NCI-H2171 treated with DMSO at 0.1 percent for 48 hours (cell line): Measurements from ENCODE around the gene CKAP2L.
"Not testable (repeated sequence)": the region's sequence is repeated elsewhere in the genome, so short reads cannot be mapped to it uniquely, and the experiment has no call there.

Source experiments
- DNase-seq: peaks from one replicate; lab custom pipeline; 2025; lab: John Stamatoyannopoulos, UW

The CKAP2L gene

DNA sequence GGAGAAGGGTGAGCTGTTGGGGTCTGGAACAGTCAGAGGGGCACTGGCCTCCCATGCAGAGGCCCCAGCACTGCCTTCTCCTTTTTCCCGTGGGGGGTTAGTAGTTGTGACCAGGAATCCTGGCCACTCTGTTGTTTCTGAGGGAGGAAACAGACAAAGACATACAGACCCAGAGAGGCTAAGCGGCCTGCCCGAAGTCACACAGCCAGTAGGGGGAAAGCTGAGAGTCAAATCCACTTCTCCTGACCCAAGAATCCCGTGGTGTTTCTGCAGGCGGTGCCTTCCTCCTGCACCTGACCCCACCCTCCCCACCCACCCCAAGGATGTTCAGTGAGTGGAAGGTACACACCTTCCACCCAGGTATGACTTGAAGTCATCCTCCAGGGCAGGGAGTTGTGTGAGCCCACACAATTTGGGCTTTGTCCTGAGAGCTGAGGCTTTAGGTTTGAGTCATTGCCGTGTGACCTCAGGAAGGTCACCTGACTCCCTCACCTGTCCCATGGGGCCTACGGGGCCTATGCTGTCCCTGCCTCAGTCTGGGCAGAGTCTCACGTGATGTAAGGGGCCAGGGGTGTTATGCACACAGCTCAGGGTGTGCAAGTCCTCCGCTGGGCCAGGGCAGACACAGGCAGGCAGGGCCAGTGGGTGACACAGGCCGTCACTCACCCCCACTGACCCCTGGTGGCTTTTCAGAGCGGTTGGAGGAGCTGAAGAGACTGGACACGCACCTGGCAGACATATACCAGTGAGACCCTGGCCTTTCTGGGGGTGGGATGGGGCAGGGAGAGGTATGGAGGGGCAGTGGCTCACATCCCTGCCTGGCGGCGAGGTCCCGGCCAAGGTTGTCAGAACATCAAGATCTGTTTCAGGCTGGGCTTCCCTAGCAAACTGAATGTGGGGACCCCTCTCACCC lies 38.6 kb downstream of the CKAP2L start:
- DNase-seq: no peak

DNA sequence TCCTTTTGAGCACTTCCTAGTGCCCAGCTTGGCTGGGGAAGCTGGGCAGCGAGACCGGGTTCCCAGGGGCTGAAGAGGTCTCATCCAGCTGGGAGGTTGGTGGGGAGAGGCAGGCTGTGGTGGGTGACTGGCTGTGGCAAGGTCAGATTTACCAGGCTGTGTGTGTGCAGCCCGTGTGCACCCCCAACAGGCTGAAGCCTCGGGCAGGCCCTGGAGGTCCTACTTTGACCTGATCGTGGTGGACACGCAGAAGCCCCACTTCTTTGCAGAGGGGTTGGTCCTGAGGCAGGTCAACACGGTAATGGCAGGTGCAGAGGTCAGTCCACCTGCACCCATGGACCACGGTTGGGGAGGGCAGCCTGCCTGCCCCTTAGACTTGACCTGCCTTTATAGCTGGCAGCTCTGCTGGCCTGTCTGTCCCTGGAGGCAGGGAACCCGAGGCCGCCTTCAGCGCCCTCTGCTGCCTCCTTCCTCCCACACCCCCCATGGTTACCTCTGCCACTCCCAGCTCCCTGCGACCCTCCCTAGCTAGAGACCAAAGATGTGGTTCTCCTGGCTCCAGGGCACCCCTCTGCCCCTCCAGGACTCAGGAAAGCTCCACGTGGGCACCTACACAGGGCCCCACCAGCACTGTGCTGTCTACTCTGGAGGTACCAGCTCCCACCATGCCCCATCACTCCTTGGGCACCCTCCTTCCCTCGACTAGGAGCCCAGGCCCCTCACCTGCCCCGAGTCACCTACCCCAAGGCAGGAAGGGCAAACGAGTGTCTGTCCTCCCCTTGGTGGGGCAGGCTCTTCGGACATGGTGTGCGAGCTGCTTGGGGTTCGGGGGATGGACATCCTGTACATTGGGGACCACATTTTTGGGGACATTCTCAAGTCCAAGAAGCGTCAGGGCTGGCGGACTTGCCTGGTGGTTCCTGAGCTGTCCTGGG lies 39.6 kb downstream of the CKAP2L start:
- DNase-seq: no peak

DNA sequence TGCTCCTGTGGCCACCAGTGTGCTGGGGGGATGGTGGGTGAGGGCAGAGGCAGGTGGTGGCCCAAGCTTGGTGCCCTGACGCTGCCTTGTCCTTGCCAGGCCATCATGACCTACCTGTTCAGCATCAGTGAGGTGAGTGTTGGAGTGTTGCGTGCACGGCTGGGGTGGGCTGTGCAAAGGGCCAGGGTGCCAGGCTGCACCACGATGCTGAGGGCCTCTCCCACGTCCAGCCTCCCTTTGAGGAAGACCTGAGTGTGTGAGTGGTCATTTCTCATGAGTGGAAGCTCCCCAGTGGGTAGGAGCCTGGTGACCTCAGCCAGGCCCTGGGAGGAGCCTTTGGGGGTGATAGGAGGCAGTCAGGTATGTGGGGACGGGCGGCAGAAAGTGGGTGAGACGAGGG lies 40.4 kb downstream of the CKAP2L start:
- no peak for DNase-seq

DNA sequence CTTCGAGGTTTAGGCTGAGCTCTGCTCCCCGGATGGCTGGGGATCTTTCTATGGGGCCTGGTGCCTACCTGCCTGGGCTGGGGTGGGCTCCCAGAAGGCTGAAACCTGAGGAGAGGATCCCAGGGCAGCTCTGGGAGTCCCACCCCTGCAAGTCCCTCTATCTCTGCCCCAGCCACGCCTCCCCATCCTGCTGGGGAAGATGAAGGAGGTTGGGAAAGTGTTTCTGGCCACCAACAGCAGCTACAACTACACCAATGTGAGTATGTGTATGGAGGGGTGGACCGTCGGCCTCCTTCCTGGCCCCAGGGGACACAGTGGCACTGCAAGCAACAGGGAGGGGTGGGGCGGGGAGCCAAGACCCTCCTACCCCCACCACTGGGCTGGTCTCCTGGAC lies 40.9 kb downstream of the CKAP2L start:
- no peak for DNase-seq

DNA sequence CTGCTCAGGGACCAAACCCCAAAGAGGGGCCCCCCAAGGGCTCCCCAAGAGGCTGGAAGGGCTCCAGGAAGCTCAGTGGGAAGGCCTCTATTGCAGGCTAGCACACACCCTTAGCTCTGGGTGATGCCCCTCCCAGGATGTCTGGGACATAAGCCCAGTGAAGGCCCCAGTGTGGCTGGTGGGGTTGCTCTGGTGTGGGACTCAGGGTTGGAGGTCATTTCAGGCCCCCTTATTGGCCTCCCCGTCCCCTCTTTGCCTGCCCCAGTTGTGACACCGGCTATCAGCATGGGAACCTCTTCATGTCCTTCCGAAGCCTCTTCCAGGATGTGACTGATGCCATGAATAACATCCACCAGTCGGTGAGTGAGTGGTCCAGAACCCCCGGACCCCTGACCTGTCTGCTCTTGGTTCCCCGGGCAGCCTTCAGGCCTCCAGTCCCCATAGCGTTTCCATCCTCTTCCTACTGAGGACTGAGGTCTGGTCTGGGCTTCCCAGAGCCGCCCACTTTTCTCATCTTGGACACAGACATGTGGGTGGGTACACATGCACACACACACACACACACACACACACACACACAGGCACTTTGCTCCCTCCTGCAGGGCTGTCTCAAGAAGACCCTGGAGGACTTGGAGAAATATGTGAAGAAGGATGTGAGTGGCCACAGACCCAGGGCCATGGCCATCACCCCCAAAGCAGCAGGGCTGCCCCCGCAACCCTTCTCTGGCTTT lies 41.4 kb downstream of the CKAP2L start:
- no peak for DNase-seq

DNA sequence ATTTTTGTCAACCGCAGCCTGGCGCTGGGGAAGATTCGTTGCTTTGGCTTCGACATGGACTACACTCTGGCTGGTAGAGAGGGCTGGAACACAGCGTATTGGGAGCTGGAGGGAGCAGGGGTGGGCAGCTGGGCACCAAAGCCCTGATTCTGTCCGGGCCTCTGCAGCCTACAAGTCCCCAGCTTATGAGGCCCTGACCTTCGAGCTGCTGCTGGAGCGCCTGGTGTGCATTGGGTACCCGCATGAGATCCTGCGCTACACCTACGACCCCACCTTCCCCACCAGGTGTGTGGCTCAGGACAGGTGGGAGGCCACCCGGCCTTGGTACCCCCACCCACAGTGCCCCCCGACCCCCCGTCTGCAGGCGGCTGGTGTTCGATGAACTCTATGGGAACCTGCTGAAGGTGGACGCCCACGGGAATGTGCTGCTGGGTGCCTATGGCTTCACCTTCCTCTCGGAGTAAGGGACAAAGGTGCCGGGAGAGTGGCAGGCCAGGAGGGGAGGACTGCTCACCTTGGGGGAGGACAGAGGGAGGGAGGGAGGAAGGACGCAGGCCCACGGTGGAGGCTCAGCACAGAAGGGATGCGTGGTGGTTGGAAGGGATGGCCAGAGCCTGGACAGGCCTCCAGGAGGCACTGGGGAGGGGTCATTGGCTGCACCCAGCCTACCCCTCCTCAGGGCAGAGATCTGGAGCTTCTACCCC lies 42.4 kb downstream of the CKAP2L start:
- no peak for DNase-seq

DNA sequence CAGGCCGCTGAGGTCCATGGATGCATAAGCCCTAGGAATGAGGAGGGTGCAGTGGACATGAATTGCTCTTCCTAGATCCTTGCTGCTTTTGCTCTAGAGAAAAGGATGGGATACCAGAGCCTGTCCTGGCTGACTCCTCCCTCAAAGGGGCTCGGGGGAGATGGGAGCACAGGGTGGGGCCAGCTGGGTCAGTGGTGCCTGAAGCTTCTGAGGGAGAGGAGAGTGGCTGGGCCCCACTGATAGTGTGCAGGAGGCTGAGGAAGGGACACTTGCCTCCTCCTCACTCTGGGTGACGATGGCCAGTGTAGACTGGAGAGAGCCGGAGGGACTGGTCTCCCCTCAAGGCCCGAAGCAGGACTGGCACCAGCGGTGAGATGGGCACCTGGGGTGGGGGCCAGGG lies 43.6 kb downstream of the CKAP2L start, which contains the start of gene NT5DC4:
Gene NT5DC4, plus strand, starts transcription at position 236 of the 400 bp plus-strand sequence. Its CDS starts 60 bp downstream, at position 296.
- no peak for DNase-seq

DNA sequence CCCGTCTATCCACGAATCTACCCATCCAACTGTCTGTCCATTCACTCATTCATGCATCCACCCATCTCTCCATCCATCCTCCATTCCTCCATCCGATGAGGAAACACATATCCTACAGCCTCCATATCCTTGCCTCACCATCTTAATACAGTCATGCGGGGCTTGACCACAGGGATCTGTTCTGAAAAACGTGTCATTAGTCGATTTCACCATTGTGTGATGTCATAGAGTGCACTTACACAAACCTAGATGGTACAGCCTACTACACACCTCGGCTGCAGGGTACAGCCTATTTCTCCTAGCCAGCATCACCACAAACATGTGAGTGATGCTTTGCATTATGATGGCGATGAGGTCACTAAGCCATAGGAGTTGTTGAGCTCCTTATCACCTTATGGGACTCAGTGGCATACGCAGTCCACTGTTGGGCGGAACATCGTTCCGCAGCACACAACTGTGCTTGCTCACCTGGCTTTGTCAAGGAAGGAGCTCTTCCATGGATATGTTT lies 45.5 kb downstream of the CKAP2L start:
- no peak for DNase-seq

DNA sequence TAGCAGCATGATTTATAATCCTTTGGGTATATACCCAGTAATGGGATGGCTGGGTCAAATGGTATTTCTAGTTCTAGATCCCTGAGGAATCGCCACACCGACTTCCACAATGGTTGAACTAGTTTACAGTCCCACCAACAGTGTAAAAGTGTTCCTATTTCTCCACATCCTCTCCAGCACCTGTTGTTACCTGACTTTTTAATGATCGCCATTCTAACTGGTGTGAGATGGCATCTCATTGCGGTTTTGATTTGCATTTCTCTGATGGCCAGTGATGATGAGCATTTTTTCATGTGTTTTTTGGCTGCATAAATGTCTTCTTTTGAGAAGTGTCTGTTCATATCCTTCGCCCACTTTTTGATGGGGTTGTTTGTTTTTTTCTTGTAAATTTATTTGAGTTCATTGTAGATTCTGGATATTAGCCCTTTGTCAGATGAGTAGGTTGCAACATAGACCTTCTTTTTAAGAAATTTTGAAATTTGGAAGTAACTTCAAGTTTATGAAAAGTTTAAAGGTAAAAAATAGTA lies 47.5 kb downstream of the CKAP2L start:
- DNase-seq: not testable (repeated sequence)

DNA sequence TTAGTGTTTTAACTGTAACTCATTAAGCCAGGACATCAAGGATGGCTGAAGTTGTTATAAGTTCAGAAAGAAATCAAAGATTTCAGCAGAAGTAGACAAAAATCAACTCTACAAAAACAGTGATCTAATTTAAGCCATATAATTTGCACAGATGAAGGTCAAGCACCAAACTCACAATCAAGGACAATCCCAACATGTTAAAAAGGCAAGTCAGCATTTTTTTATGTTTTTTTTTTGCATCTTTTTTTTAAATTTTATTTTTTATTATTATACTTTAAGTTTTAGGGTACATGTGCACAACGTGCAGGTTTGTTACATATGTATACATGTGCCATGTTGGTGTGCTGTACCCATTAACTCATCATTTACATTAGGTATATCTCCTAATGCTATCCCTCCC lies 48.3 kb downstream of the CKAP2L start:
- not testable (repeated sequence) for DNase-seq

DNA sequence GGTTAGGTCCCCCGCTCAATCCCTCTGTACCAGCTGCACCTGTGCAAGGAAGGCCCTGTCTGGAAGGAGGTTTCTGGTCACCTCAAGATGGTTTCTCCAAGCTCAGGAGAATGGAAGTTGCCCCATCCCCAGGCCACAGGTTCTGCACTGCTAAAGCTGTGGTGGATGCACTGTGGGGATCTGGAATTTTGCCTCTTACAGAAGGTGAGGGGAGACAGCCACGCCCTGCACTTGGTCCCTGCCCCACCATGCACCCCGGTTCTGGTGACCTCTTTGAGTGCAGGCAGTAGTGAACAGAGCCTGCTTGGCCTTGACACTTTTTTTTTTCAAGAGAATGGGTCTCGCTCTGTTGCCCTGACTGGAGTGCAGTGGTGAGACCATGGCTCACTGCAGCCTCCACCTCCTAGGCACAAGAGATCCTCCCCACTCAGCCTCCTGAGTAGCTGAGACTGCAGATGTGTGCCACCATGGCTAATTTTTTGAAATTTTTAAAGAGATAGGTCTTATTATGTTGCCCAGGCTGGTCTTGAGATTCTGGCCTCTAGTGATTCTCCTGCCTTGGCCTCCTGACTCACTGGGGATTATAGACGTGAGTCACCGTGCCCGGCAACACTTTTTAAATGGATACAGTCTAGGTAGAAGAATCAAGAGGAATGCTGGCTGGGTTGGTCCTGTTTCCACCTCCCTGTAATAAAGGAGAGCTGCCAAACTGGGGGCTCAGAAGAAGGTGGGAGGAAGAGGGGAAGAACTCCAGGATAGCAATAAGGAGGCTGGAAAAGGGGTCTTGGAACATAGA lies 49.4 kb downstream of the CKAP2L start:
- DNase-seq: no peak

DNA sequence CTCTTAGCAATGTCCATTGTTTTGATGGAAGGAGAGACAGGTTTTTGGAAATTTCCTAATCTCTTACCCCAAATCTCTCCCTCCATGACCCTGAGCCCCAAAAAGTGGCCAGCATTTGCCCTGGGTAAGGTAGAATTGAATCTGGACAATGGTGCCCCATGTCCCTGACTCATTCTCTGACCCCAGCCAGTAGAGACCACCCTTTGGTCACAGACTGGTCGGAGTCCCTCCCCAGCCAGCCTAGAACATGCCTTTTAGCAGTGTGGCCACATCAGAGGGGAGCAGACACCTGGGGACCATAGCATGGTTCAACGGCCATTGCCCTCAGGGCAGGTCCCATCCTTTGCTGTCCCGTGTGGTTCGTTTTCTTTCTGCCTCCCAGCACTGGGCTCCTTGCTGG lies 50.1 kb downstream of the CKAP2L start:
- no peak for DNase-seq

DNA sequence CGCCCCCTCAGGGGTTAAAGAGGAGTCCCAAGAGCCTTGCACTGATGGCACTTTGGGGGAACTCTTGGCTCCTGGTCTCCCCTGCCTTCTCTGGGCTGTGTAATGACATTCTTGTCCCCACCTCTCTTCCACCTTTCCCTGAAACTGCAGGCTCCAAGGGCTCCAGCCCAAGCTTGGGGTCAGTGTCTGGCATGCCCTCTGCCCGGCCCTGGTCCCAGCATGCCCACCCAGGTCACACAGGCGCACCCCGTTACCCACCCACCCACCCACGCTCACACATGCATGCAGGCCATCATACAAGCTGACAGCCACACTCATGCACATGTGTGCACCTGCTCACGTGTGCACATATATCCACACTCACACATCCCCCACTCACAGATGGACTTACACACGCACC lies 50.5 kb downstream of the CKAP2L start:
- no peak for DNase-seq

DNA sequence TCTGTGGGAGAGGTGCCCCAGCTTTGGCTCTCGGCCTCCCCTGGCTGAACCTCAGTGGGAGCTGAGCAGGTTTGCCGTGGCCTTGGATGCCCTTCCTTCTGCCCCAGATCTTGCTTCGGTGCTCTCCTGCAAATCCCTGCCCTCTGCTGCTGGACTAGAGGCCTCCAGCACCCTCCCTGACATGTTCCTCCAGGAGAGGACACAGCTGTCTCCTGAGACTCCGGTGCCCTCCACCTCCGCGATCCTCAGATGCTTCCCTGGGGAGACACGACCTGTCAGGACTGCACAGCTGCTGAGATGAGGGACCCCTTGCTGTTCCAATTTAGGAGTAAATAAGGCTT lies 50.9 kb downstream of the CKAP2L start:
- DNase-seq: no peak

DNA sequence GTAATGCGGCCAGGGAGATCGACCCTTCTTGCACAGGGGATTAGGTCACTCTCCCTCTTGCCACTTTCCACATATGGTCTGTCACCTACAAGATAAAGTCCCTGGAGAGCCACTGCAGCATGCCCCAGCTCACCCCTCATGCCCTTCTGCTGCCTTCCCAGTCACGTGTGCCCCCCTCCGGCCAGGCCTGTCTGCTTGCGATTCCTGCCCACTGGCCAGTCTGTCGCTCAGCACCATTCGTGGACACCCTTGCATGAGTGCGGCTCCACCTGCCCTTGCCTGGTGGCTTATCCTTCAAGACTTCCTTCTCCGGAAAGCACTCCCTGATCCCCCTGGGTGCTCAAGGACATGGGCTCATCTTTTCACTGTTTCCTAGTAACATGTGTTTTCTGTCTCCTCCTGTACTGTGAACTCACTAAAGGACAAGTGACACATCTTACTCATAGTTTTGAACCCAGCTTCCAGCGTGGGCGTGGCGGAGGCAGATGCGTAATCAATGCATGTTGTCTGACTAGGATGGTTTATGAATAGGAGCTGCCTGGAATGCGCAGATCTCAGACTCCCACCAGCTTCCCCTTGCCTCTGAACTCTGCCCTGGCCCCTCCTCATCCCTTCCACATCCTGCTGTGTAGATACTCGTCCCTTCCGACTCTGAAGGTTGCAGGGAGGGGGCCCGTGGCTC lies 51.4 kb downstream of the CKAP2L start:
- DNase-seq: no peak

DNA sequence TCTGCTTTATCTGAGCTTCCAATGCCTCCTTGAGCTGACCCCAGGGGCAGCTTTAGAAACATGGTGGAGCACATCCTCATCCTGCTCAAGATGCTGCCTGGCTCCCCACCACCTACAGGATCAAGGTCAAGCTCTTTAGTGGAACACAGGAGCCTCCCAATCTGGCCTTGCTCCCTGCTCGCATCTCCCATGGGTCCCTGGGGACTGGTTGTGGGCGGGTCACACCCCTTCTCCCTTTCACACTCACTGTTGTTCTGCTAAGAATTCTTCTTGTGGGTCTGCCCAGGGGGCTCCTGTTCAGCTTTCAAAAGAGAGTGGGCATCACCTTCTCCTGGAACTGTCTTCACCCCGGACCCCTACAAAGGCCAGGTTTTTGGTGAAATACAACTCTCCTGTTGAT lies 51.9 kb downstream of the CKAP2L start:
- no peak for DNase-seq

DNA sequence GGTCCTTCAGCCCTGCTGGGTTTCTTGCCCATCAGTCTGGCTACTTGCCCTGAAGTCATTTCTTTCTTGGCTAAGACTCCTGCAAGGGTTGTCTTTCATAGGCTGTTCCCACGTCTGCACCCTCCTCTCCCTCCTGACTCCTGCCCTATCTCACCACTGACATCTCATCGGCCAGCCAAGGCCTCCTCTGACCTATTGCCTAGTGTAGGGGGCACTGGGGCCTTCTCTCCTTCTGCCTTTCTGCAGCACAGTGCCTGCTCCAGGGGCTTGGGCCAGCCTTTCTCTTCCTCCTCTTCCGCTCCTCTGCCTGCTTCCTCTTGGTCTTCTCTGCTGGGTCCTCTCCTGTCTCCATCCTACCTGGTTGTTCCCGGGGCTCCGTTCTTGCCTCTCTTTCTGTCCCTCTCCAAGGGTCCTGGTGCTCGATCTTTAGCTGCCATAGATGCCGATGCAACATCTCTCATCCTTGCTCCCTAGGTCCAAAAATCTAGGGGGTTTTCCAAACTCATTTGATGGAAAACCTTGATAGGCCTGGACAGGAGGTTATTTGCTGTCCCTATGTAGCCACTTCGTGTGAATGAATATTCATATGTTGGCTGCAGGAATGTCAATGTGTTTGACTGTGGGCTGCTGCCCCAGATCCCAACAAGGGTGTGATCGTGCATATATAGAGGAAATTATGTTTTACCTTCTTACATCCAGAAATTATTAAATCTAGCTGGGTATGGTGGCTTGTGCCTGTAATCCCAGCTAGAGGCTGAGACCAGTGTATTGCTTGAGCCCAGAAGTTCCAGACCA lies 53.3 kb downstream of the CKAP2L start:
- DNase-seq: no peak

DNA sequence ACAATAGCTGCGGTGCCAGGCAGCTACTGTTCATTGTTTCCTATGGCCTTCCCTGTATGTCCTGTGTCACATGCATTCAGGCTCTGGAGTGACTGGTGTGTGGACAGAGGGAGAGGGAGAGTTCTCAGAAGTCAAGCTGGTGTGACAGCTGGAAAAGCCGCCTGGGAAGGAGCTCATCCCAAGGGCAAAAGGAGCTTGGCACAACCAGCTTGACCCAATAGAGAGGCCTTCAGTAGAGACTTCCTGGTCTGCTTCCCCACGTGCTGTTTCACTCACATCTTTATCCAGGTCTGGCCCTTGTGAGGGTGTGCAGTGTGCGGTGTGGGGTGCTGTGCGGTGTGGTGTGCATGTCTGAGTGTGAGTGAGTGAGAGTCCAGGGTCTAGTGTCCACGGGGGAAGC lies 54.7 kb downstream of the CKAP2L start:
- no peak for DNase-seq

DNA sequence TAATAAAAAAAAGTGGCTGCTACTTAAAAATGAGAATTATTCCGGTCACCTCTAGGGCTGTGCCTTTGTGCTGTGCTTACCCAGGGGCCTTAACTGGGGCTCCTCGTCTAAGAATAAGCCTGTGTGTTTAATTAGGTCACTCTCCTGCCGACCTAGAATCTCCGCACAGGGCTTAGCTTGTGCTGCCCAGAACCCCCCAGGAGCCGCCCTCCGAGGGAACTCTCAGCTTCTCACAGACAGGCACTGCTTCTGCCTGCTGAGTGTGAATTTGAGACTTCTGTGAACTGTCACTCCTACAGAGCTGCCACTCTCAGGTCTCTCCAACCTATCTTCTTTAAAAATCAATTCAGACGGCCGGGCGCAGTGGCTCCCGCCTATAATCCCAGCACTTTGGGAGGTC lies 55.4 kb downstream of the CKAP2L start:
- DNase-seq: no peak
